ENCODE data around the gene TNNI2. TPM values are rescaled to one million over a fixed set of nuclear protein-coding genes. Genes with fewer than 3 reads are reported as not detected.

Gene TNNI2
- polyA plus RNA-seq, 1 donor from 2014 or later = not detected

GRCh38 chr11:1864231-1864630 lies 25.4 kb downstream of the TNNI2 start:
- H3K36me3 ChIP-seq (ENCODE audit: insufficient read depth, low read length) = no peaks in the 10 kb centered on the region
- no peak for TF ChIP-seq EZH2 (IDR thresholded peaks at IDR 0.05; ENCODE audit: borderline replicate concordance, insufficient read depth, low read length, poor library complexity, severe bottlenecking)
- TF ChIP-seq SMC3 (conservative IDR thresholded peaks at IDR 0.05; ENCODE audit: poor library complexity) = no peak
- no peak for TF ChIP-seq EP300 (conservative IDR thresholded peaks at IDR 0.05; ENCODE audit: poor library complexity, severe bottlenecking)
- no peak for TF ChIP-seq TAF1 (IDR thresholded peaks at IDR 0.05; ENCODE audit: low read depth)
- no peak for TF ChIP-seq POLR2AphosphoS5 (IDR thresholded peaks at IDR 0.05)
- TF ChIP-seq MXI1 (conservative IDR thresholded peaks at IDR 0.05; ENCODE audit: poor library complexity, severe bottlenecking) = no peak
- no peak for TF ChIP-seq CTCF (IDR thresholded peaks at IDR 0.05; ENCODE audit: poor library complexity, severe bottlenecking)
- H3K27ac ChIP-seq (ENCODE audit: low read length) = no peak overlapping the region
- H4K20me1 ChIP-seq (ENCODE audit: insufficient read depth) = no peaks in the 10 kb centered on the region
- no peaks in the 10 kb centered on the region for H3K27me3 ChIP-seq (ENCODE audit: insufficient read depth, low read depth, low read length)
- H3K4me3 ChIP-seq (ENCODE audit: low read length) = no peak overlapping the region
- H3F3A ChIP-seq (ENCODE audit: insufficient read depth, low read length, poor library complexity, severe bottlenecking) = no peaks in the 10 kb centered on the region
- H2AFZ ChIP-seq (ENCODE audit: low read depth, low read length) = no peak overlapping the region
- no peaks in the 10 kb centered on the region for H3K9me3 ChIP-seq (ENCODE audit: low read length)
- H3K9ac ChIP-seq (ENCODE audit: low read length) = no peak overlapping the region
- H3K9me2 ChIP-seq (ENCODE audit: insufficient read depth, low read length) = no peaks in the 10 kb centered on the region
- no peaks in the 10 kb centered on the region for H3K79me2 ChIP-seq (replicated peaks; ENCODE audit: insufficient read depth, low read length)
- H3K4me2 ChIP-seq (ENCODE audit: low read length) = no peak overlapping the region

- H3K9me3 ChIP-seq (ENCODE audit: low read length) = no peaks in the 10 kb centered on the region
- no peaks in the 10 kb centered on the region for H3K79me2 ChIP-seq (replicated peaks; ENCODE audit: insufficient read depth, low read length)
- TF ChIP-seq REST (IDR thresholded peaks at IDR 0.05; ENCODE audit: borderline replicate concordance) (no peak), SMC3 (conservative IDR thresholded peaks at IDR 0.05; ENCODE audit: poor library complexity) (no peak), TAF1 (IDR thresholded peaks at IDR 0.05; ENCODE audit: low read depth) (no peak)
- H3K9ac ChIP-seq (ENCODE audit: low read length) = no peak overlapping the region
- no peak overlapping the region for H3K27ac ChIP-seq (ENCODE audit: low read length)
- H4K20me1 ChIP-seq (ENCODE audit: insufficient read depth) = no peaks in the 10 kb centered on the region
- H3K36me3 ChIP-seq (ENCODE audit: insufficient read depth, low read length) = no peaks in the 10 kb centered on the region
- no peaks in the 10 kb centered on the region for H3K9me2 ChIP-seq (ENCODE audit: insufficient read depth, low read length)
- H2AFZ ChIP-seq (ENCODE audit: low read depth, low read length) = no peak overlapping the region
- H3K4me3 ChIP-seq (ENCODE audit: low read length) = no peak overlapping the region
- no peaks in the 10 kb centered on the region for H3F3A ChIP-seq (ENCODE audit: insufficient read depth, low read length, poor library complexity, severe bottlenecking)
- H3K27me3 ChIP-seq (ENCODE audit: insufficient read depth, low read depth, low read length) = no peaks in the 10 kb centered on the region
- no peak overlapping the region for H3K4me2 ChIP-seq (ENCODE audit: low read length)
These were observed 26.3 kb downstream of the TNNI2 start for GRCh38 chr11:1864831-1865665.
